Body of pancreas (tissue), 4 donors: ENCODE data around the gene SNAP23. TPM values are rescaled to one million over a fixed set of nuclear protein-coding genes. Genes with fewer than 3 reads are reported as not detected.

Source experiments
- ATAC-seq: fragments of 150-250 bp; one replicate; pipeline ENCODE4 v1.9.1; 2016
- DNase-seq, 4 donors: peaks; one replicate each; pipeline ENCODE4 v3.0.0-alpha.2; 2019
- H3K27ac ChIP-seq, 4 donors: fragments of 200-600 bp; sonication (generic); 1 replicate in 3 of 4; 2 replicates in 1 of 4; pipeline versions ENCODE4 v1.5.1 to v1.6.1; 2016 to 2019; ENCODE audit warnings: mild to moderate bottlenecking in 1 of 4, mixed read lengths in 1 of 4, moderate library complexity in 1 of 4
- H3K27me3 ChIP-seq, 2 donors: fragments of 200-600 bp; sonication (generic); one replicate each; pipeline ENCODE4 v1.6.0; 2016; ENCODE audit warnings: mild to moderate bottlenecking in 1 of 2
- H3K36me3 ChIP-seq, 2 donors: fragments of 200-600 bp; sonication (generic); replicated peaks in 1 of 2; 2 replicates each; pipeline ENCODE4 v1.5.1; 2016; ENCODE audit warnings: low read depth in 2 of 2; ENCODE audit not compliant: insufficient read depth in 1 of 2
- H3K4me1 ChIP-seq: fragments of 200-600 bp; sonication (generic); one replicate; pipeline ENCODE4 v1.6.0; 2016
- H3K4me3 ChIP-seq, 2 donors: fragments of 200-600 bp; sonication (generic); 1 replicate in 1 of 2; 2 replicates in 1 of 2; pipeline ENCODE4 v1.5.1; 2016 to 2019
- H3K9me3 ChIP-seq, 3 donors: fragments of 200-600 bp; sonication (generic); 1 replicate in 2 of 3; 2 replicates in 1 of 3; pipeline ENCODE4 v1.5.1; 2016
- POLR2A ChIP-seq, 3 donors: fragments of 450-650 bp; IDR thresholded peaks; one replicate each; pipeline ENCODE4 v1.6.1; 2016; ENCODE audit warnings: antibody characterized with exemption in 3 of 3, mild to moderate bottlenecking in 2 of 3
- WGBS, 2 donors: methylation state at CpG; one replicate each; pipeline ENCODE4 v1.1.5; 2017; 5-methylcytosine and 5-hydroxymethylcytosine counted together
- intact Hi-C: fragments of 100-400 bp; cut with DNase I; formaldehyde crosslinking; loops from one replicate; pipeline ENCODE4 v1.15.1; 2023
- total RNA-seq, 2 donors: library from RNA; depleted of rRNA; stranded (reverse); fragments of >200 nt; gene quantifications; one replicate each; pipeline ENCODE4 v1.1.0, GENCODE V29; 2016
- TF ChIP-seq, protein P1 (sequence below), 7 experiments: fragments of 450-650 bp in 4 of 7; fragments of 200-600 bp in 3 of 7; sonication (generic) in 3 of 7; IDR thresholded peaks; one replicate each; pipeline ENCODE4 v1.5.1; 2016 to 2019; ENCODE audit warnings: antibody characterized with exemption in 7 of 7

The SNAP23 gene
- total RNA-seq, 2 donors from 2014 or later = 29.8 to 42.2 TPM

GRCh38 chr15:42578984-42579537 is 83.6 kb downstream of the SNAP23 start:
- Histone ChIP-seq H3K4me1 (peaks cover 20% of the 10 kb centered on the region), H3K36me3 (no peaks in the 10 kb centered on the region), H3K27ac (no peak overlapping the region), H3K9me3 (no peaks in the 10 kb centered on the region), H3K4me3 (no peak overlapping the region), H3K27me3 (no peaks in the 10 kb centered on the region)
- DNase-seq (no peak), ATAC-seq (no peak)
- no peak for TF ChIP-seq POLR2A (IDR thresholded peaks at IDR 0.05)
- TF ChIP-seq, protein P1, sequence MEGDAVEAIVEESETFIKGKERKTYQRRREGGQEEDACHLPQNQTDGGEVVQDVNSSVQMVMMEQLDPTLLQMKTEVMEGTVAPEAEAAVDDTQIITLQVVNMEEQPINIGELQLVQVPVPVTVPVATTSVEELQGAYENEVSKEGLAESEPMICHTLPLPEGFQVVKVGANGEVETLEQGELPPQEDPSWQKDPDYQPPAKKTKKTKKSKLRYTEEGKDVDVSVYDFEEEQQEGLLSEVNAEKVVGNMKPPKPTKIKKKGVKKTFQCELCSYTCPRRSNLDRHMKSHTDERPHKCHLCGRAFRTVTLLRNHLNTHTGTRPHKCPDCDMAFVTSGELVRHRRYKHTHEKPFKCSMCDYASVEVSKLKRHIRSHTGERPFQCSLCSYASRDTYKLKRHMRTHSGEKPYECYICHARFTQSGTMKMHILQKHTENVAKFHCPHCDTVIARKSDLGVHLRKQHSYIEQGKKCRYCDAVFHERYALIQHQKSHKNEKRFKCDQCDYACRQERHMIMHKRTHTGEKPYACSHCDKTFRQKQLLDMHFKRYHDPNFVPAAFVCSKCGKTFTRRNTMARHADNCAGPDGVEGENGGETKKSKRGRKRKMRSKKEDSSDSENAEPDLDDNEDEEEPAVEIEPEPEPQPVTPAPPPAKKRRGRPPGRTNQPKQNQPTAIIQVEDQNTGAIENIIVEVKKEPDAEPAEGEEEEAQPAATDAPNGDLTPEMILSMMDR (IDR thresholded peaks at IDR 0.05) = no peak
- intact Hi-C loops = no loop called here
- 45 to 57% methylated on average over 2 of the region's 2 CpGs for WGBS, 2 donors

- peak; percentile 75 to 87 (median 86) for DNase-seq
- TF ChIP-seq POLR2A (IDR thresholded peaks at IDR 0.05) = peak in 2 of 3 donors; percentile 48 to 50
- TF ChIP-seq, protein P1 (IDR thresholded peaks at IDR 0.05) = peak in 1 of 7 experiments; percentile 5
- H3K9me3 ChIP-seq = no peaks in the 10 kb centered on the region
- intact Hi-C loops = loop anchor here (10.0 kb wide), 1 partner anchor 334 kb away; no protein-coding TSS in a partner anchor
- ATAC-seq = peak; percentile 94
- H3K36me3 ChIP-seq = no peaks in the 10 kb centered on the region
- H3K4me1 ChIP-seq = peaks cover 7% of the 10 kb centered on the region
- no peaks in the 10 kb centered on the region for H3K27me3 ChIP-seq
- WGBS, 2 donors = 1 to 2% methylated on average over 12 to 37 of the region's 37 CpGs
- H3K4me3 ChIP-seq = peak overlapping the region in 1 of 2 donors; percentile 9
- peak overlapping the region in 2 of 4 donors; percentile 38 to 50 for H3K27ac ChIP-seq
These were observed 85.9 kb downstream of the SNAP23 start for GRCh38 chr15:42581272-42581730.

Other genes with a start within 250 kb of the SNAP23 start
- gene GANC, start 222.4 kb upstream of the SNAP23 start, total RNA-seq = 10 to 100 TPM; 11.9 to 21.1 TPM
- 10 to 100 TPM; 31.4 to 36.6 TPM for gene TMEM87A, start 222.2 kb upstream of the SNAP23 start, total RNA-seq
- gene CAPN3, start 136.1 kb upstream of the SNAP23 start, total RNA-seq = 1 to 10 TPM; 6.3 to 9.6 TPM
- 10 to 100 TPM; 28.0 to 37.6 TPM for gene ZNF106, start 4.5 kb upstream of the SNAP23 start, total RNA-seq
- 1 to 10 TPM; 6.9 to 8.3 TPM for gene LRRC57, start 53.2 kb downstream of the SNAP23 start, total RNA-seq
- 10 to 100 TPM in 1 of 2 donors, 1 to 10 TPM in 1; 8.6 to 24.7 TPM for gene HAUS2, start 53.2 kb downstream of the SNAP23 start, total RNA-seq
- gene STARD9, start 80.0 kb downstream of the SNAP23 start, total RNA-seq = 1 to 10 TPM; 1.3 to 4.7 TPM
- gene CDAN1, start 241.5 kb downstream of the SNAP23 start, total RNA-seq = 10 to 100 TPM in 1 of 2 donors, 1 to 10 TPM in 1; 9.9 to 19.1 TPM